ENCODE data around the gene CLK3.

Gene CLK3

DNA sequence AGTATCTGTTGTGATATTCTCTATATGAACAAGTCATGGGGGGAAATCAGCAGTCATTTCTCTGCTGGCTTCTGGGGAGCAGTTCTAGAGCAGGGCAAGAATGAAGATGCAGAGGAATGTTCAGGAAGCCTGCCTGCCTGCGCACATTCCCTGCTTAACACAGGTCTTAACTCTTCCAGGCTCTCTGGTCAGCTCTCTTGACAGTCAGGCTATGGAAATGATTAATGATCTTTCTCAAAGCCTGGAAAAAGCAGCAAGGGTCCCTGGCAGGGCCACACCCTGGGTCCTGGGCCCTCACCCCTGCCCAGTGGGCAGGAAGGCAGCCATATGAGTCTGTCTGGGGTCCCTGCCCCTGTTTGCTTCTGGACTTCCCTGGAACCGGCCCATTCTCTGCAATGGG is 31.4 kb upstream of the CLK3 start:
- Histone ChIP-seq H3K9ac (ENCODE audit: low read length) (no peak overlapping the region), H2BK12ac (ENCODE audit: low read length in 2 of 2) (no peak overlapping the region), H3K27ac (ENCODE audit: low read length, poor library complexity, severe bottlenecking) (no peak overlapping the region), H3K23ac (ENCODE audit: low read length in 2 of 2) (no peak overlapping the region), H4K8ac (ENCODE audit: low read length) (no peak overlapping the region), H2BK15ac (ENCODE audit: low read depth, poor library complexity, severe bottlenecking) (no peak overlapping the region), H3K4me1 (ENCODE audit: control insufficient read depth, insufficient read depth, low read depth, low read length) (peaks cover 6% of the 10 kb centered on the region), H2AFZ (ENCODE audit: low read depth, low read length) (no peak overlapping the region), H3K36me3 (ENCODE audit: control insufficient read depth in 1 of 2, insufficient read depth in 2 of 2, low read depth in 1 of 2, low read length in 2 of 2) (peaks cover 7 to 16% of the 10 kb centered on the region in 2 experiments), H3K4ac (ENCODE audit: low read depth in 1 of 2, low read length in 2 of 2) (no peak overlapping the region), H3K27me3 (ENCODE audit: control insufficient read depth in 1 of 2, insufficient read depth in 1 of 2, low read length in 2 of 2) (no peaks in the 10 kb centered on the region), H3K4me2 (ENCODE audit: low read length, poor library complexity, severe bottlenecking) (no peak overlapping the region), H3K18ac (ENCODE audit: low read depth in 1 of 2, low read length in 2 of 2) (no peak overlapping the region), H4K91ac (ENCODE audit: low read length) (no peak overlapping the region), H2AK5ac (ENCODE audit: low read length, severe bottlenecking) (no peak overlapping the region), H3K4me3 (ENCODE audit: insufficient read depth in 1 of 2, low read depth in 1 of 2, low read length in 2 of 2) (no peak overlapping the region), H2BK120ac (ENCODE audit: low read depth, low read length) (no peak overlapping the region), H3K79me1 (replicated peaks; ENCODE audit: low read length, poor library complexity, severe bottlenecking) (peaks cover 3% of the 10 kb centered on the region), H3K9me3 (ENCODE audit: control insufficient read depth, low read length) (no peaks in the 10 kb centered on the region), H2BK5ac (ENCODE audit: low read depth, low read length, poor library complexity, severe bottlenecking) (no peak overlapping the region), H3K14ac (ENCODE audit: low read length in 2 of 2) (no peak overlapping the region)
- DNase-seq = no peak
- 60% methylated on average over 2 of the region's 2 CpGs for WGBS

DNA sequence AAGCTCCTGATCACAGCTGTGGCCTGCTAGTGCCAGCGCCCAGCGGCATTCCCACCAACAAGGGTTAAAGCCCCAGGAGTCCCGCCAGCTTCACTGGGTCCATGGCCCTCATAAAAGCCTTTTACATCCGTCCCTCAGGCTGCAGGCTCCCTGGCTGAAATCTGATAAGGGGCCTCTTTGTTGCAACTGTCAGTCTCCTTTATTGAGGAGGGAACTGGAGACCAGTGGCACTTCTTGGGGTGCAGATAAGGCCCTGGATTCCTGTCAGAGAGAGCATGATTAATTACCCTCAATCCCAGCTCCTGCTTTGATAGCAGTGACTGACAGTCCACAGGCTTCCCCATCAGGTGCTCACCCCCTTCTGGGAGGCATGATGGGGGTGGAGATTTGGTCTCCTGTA is 30.9 kb upstream of the CLK3 start:
- Histone ChIP-seq H3K9ac (ENCODE audit: low read length) (no peak overlapping the region), H3K23ac (ENCODE audit: low read length in 2 of 2) (no peak overlapping the region), H2BK120ac (ENCODE audit: low read depth, low read length) (no peak overlapping the region), H2BK12ac (ENCODE audit: low read length in 2 of 2) (no peak overlapping the region), H4K8ac (ENCODE audit: low read length) (no peak overlapping the region), H3K9me3 (ENCODE audit: control insufficient read depth, low read length) (no peaks in the 10 kb centered on the region), H3K14ac (ENCODE audit: low read length in 2 of 2) (no peak overlapping the region), H3K36me3 (ENCODE audit: control insufficient read depth in 1 of 2, insufficient read depth in 2 of 2, low read depth in 1 of 2, low read length in 2 of 2) (peaks cover 7 to 12% of the 10 kb centered on the region in 2 experiments), H2BK5ac (ENCODE audit: low read depth, low read length, poor library complexity, severe bottlenecking) (no peak overlapping the region), H3K79me1 (replicated peaks; ENCODE audit: low read length, poor library complexity, severe bottlenecking) (peaks cover 3% of the 10 kb centered on the region), H3K27me3 (ENCODE audit: control insufficient read depth in 1 of 2, insufficient read depth in 1 of 2, low read length in 2 of 2) (no peaks in the 10 kb centered on the region), H2AK5ac (ENCODE audit: low read length, severe bottlenecking) (no peak overlapping the region), H3K4me2 (ENCODE audit: low read length, poor library complexity, severe bottlenecking) (no peak overlapping the region), H3K18ac (ENCODE audit: low read depth in 1 of 2, low read length in 2 of 2) (no peak overlapping the region), H4K91ac (ENCODE audit: low read length) (no peak overlapping the region), H2AFZ (ENCODE audit: low read depth, low read length) (no peak overlapping the region), H3K4ac (ENCODE audit: low read depth in 1 of 2, low read length in 2 of 2) (no peak overlapping the region), H3K27ac (ENCODE audit: low read length, poor library complexity, severe bottlenecking) (no peak overlapping the region), H2BK15ac (ENCODE audit: low read depth, poor library complexity, severe bottlenecking) (no peak overlapping the region), H3K4me1 (ENCODE audit: control insufficient read depth, insufficient read depth, low read depth, low read length) (peaks cover 7% of the 10 kb centered on the region), H3K4me3 (ENCODE audit: insufficient read depth in 1 of 2, low read depth in 1 of 2, low read length in 2 of 2) (no peak overlapping the region)
- DNase-seq = no peak
- 59% methylated on average over 4 of the region's 4 CpGs for WGBS

DNA sequence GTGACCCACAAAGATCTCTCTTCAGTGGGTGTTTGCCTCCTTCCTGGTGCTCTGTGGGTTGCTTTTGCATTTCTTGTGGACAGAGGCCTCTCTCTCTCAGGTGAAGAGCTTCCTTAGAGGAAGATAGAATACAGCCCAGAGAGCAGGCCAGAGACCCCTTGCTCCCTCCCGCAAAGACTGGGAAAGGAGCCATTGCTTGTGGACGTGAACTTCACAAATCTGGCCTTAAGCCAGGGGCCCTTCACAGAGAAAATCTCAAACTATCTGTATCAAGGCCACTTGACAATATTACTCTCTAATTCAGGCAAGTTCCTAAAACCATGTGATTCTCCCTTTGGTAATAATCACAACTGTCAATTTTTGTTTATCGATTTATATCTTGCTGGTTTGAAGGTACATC is 30.4 kb upstream of the CLK3 start:
- no peak overlapping the region for H3K4me3 ChIP-seq (ENCODE audit: insufficient read depth in 1 of 2, low read depth in 1 of 2, low read length in 2 of 2)
- 88% methylated on average over 2 of the region's 3 CpGs for WGBS
- peaks cover 8% of the 10 kb centered on the region for H3K4me1 ChIP-seq (ENCODE audit: control insufficient read depth, insufficient read depth, low read depth, low read length)

DNA sequence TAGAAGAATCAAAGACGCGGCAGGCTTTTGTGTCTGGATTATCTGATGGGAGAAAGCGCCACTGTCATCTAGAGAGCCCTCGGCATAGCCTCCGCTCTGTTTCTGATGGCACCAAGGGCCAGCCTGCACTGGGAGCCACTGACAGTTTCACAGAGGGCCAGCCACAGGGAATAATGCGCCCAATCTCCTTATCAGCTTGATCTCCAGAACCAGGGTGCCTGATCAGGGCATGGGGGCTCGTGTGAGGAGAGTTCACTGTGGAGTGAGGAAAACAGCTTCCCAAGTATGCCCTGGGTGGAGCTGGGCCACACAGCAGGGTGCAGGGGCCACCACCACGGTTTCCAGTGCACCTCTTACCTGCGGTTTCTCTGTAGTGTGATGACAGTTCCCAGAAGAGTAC is 29.8 kb upstream of the CLK3 start:
- Histone ChIP-seq H3K36me3 (ENCODE audit: control insufficient read depth in 1 of 2, insufficient read depth in 2 of 2, low read depth in 1 of 2, low read length in 2 of 2) (peaks cover 7 to 18% of the 10 kb centered on the region in 2 experiments), H2BK5ac (ENCODE audit: low read depth, low read length, poor library complexity, severe bottlenecking) (no peak overlapping the region), H2BK120ac (ENCODE audit: low read depth, low read length) (no peak overlapping the region), H3K4me1 (ENCODE audit: control insufficient read depth, insufficient read depth, low read depth, low read length) (peaks cover 8% of the 10 kb centered on the region), H3K79me1 (replicated peaks; ENCODE audit: low read length, poor library complexity, severe bottlenecking) (peaks cover 3% of the 10 kb centered on the region), H2BK12ac (ENCODE audit: low read length in 2 of 2) (no peak overlapping the region), H3K9me3 (ENCODE audit: control insufficient read depth, low read length) (no peaks in the 10 kb centered on the region), H4K8ac (ENCODE audit: low read length) (no peak overlapping the region), H3K27me3 (ENCODE audit: control insufficient read depth in 1 of 2, insufficient read depth in 1 of 2, low read length in 2 of 2) (no peaks in the 10 kb centered on the region), H4K91ac (ENCODE audit: low read length) (no peak overlapping the region), H3K4ac (ENCODE audit: low read depth in 1 of 2, low read length in 2 of 2) (no peak overlapping the region), H3K9ac (ENCODE audit: low read length) (no peak overlapping the region), H3K23ac (ENCODE audit: low read length in 2 of 2) (no peak overlapping the region), H3K4me3 (ENCODE audit: insufficient read depth in 1 of 2, low read depth in 1 of 2, low read length in 2 of 2) (no peak overlapping the region), H3K27ac (ENCODE audit: low read length, poor library complexity, severe bottlenecking) (no peak overlapping the region), H2AFZ (ENCODE audit: low read depth, low read length) (no peak overlapping the region), H2AK5ac (ENCODE audit: low read length, severe bottlenecking) (no peak overlapping the region), H3K14ac (ENCODE audit: low read length in 2 of 2) (no peak overlapping the region), H2BK15ac (ENCODE audit: low read depth, poor library complexity, severe bottlenecking) (no peak overlapping the region), H3K18ac (ENCODE audit: low read depth in 1 of 2, low read length in 2 of 2) (no peak overlapping the region), H3K4me2 (ENCODE audit: low read length, poor library complexity, severe bottlenecking) (no peak overlapping the region)
- WGBS = 92% methylated on average over 9 of the region's 9 CpGs
- DNase-seq = no peak

More for the DNA sequence above, 30.4 kb upstream of the CLK3 start:
- H3K14ac ChIP-seq (ENCODE audit: low read length in 2 of 2) = no peak overlapping the region
- H2AFZ ChIP-seq (ENCODE audit: low read depth, low read length) = no peak overlapping the region
- no peak overlapping the region for H2BK5ac ChIP-seq (ENCODE audit: low read depth, low read length, poor library complexity, severe bottlenecking)
- H3K27ac ChIP-seq (ENCODE audit: low read length, poor library complexity, severe bottlenecking) = no peak overlapping the region
- H3K9ac ChIP-seq (ENCODE audit: low read length) = no peak overlapping the region
- no peaks in the 10 kb centered on the region for H3K27me3 ChIP-seq (ENCODE audit: control insufficient read depth in 1 of 2, insufficient read depth in 1 of 2, low read length in 2 of 2)
- no peaks in the 10 kb centered on the region for H3K9me3 ChIP-seq (ENCODE audit: control insufficient read depth, low read length)
- no peak overlapping the region for H2BK120ac ChIP-seq (ENCODE audit: low read depth, low read length)
- no peak for DNase-seq
- H3K23ac ChIP-seq (ENCODE audit: low read length in 2 of 2) = no peak overlapping the region
- no peak overlapping the region for H3K4me2 ChIP-seq (ENCODE audit: low read length, poor library complexity, severe bottlenecking)
- no peak overlapping the region for H3K18ac ChIP-seq (ENCODE audit: low read depth in 1 of 2, low read length in 2 of 2)
- H2AK5ac ChIP-seq (ENCODE audit: low read length, severe bottlenecking) = no peak overlapping the region
- peaks cover 3% of the 10 kb centered on the region for H3K79me1 ChIP-seq (replicated peaks; ENCODE audit: low read length, poor library complexity, severe bottlenecking)
- peaks cover 7 to 15% of the 10 kb centered on the region in 2 experiments for H3K36me3 ChIP-seq (ENCODE audit: control insufficient read depth in 1 of 2, insufficient read depth in 2 of 2, low read depth in 1 of 2, low read length in 2 of 2)
- no peak overlapping the region for H3K4ac ChIP-seq (ENCODE audit: low read depth in 1 of 2, low read length in 2 of 2)
- no peak overlapping the region for H4K91ac ChIP-seq (ENCODE audit: low read length)
- H2BK15ac ChIP-seq (ENCODE audit: low read depth, poor library complexity, severe bottlenecking) = no peak overlapping the region
- H4K8ac ChIP-seq (ENCODE audit: low read length) = no peak overlapping the region
- H2BK12ac ChIP-seq (ENCODE audit: low read length in 2 of 2) = no peak overlapping the region
